Measurements from ENCODE around the gene FOXK2.
A peak's percentile ranks its signal among the peaks of the same experiment; 100 is the strongest.

Gene FOXK2

GRCh38 chr17:82480318-82480717 lies 39.2 kb upstream of the FOXK2 start:
- H3K4me3 ChIP-seq (ENCODE audit: low read length): no peak overlapping the region

GRCh38 chr17:82483204-82483660 lies 36.3 kb upstream of the FOXK2 start:
- DNase-seq (ENCODE audit: low read depth): no peak
- TF ChIP-seq CTCF (conservative IDR thresholded peaks at IDR 0.05; ENCODE audit: low read length): no peak
- H3K4me3 ChIP-seq (ENCODE audit: low read length): no peak overlapping the region

More at GRCh38 chr17:82480318-82480717, 39.2 kb upstream of the FOXK2 start:
- no peak for TF ChIP-seq CTCF (conservative IDR thresholded peaks at IDR 0.05; ENCODE audit: low read length)
- no peak for DNase-seq (ENCODE audit: low read depth)

GRCh38 chr17:82483836-82484235 lies 35.7 kb upstream of the FOXK2 start:
- H3K4me3 ChIP-seq (ENCODE audit: low read length): no peak overlapping the region
- no peak for DNase-seq (ENCODE audit: low read depth)
- TF ChIP-seq CTCF (conservative IDR thresholded peaks at IDR 0.05; ENCODE audit: low read length): no peak

- H3K4me3 ChIP-seq (ENCODE audit: low read length): no peak overlapping the region
- DNase-seq (ENCODE audit: low read depth): no peak
- TF ChIP-seq CTCF (conservative IDR thresholded peaks at IDR 0.05; ENCODE audit: low read length): no peak
Measured at GRCh38 chr17:82486231-82487094, 33.1 kb upstream of the FOXK2 start.

GRCh38 chr17:82487910-82488309 lies 31.6 kb upstream of the FOXK2 start:
- DNase-seq (ENCODE audit: low read depth): no peak
- H3K4me3 ChIP-seq (ENCODE audit: low read length): no peak overlapping the region
- no peak for TF ChIP-seq CTCF (conservative IDR thresholded peaks at IDR 0.05; ENCODE audit: low read length)

GRCh38 chr17:82489117-82489516 lies 30.4 kb upstream of the FOXK2 start:
- no peak for TF ChIP-seq CTCF (conservative IDR thresholded peaks at IDR 0.05; ENCODE audit: low read length)
- peak; percentile 84 for DNase-seq (ENCODE audit: low read depth)
- no peak overlapping the region for H3K4me3 ChIP-seq (ENCODE audit: low read length)

Measured in AG10803 (cell line).